ENCODE results near the gene FAM181B. TPM values are rescaled to one million over a fixed set of nuclear protein-coding genes. Genes with fewer than 3 reads are reported as not detected.

FAM181B gene
- total and polyA plus RNA-seq, 2 donors (not counting 3 experiments of a cell fraction or from before 2014, with no cell fraction given): not detected

- no peak for FAIRE-seq
- CTCF ChIA-PET: interaction anchor here (2.2 kb wide), 1 partner anchor 13 kb away, joined by 8 read pairs; no protein-coding TSS in a partner anchor
- POLR2A ChIA-PET: no interaction called here
- Histone ChIP-seq H3K79me2 (ENCODE audit: control insufficient read depth, insufficient read depth, low read length) (no peaks in the 10 kb centered on the region), H3K4me3 (replicated peaks in 1 of 3; ENCODE audit: insufficient read depth in 1 of 3, low read depth in 1 of 3, low read length in 3 of 3) (no peak overlapping the region), H2AFZ (ENCODE audit: low read depth, low read length) (no peak overlapping the region), H3K9me1 (replicated peaks; ENCODE audit: control insufficient read depth, extremely low read depth, insufficient read depth, low read length) (no peaks in the 10 kb centered on the region), H3K9me3 (replicated peaks; ENCODE audit: control insufficient read depth, insufficient read depth, low read length) (no peaks in the 10 kb centered on the region), H3K36me3 (ENCODE audit: control insufficient read depth in 2 of 2, extremely low read depth in 1 of 2, insufficient read depth in 2 of 2, low read length in 2 of 2) (no peaks in the 10 kb centered on the region), H3K27ac (ENCODE audit: insufficient read depth, low read depth, low read length) (no peak overlapping the region), H3K4me1 (ENCODE audit: control insufficient read depth, extremely low read depth, insufficient read depth, low read length) (no peaks in the 10 kb centered on the region), H3K27me3 (ENCODE audit: control insufficient read depth in 2 of 2, insufficient read depth in 2 of 2, low read length in 2 of 2) (peaks cover 47 to 60% of the 10 kb centered on the region in 2 experiments), H3K9ac (replicated peaks; ENCODE audit: extremely low read depth, insufficient read depth, low read length) (no peak overlapping the region), H3K4me2 (ENCODE audit: insufficient read depth, low read length) (no peak overlapping the region), H4K20me1 (replicated peaks; ENCODE audit: control insufficient read depth, extremely low read depth, insufficient read depth, low read length) (no peaks in the 10 kb centered on the region)
- DNase-seq (ENCODE audit: low read depth, low spot score): no peak
- TF ChIP-seq, protein P1, sequence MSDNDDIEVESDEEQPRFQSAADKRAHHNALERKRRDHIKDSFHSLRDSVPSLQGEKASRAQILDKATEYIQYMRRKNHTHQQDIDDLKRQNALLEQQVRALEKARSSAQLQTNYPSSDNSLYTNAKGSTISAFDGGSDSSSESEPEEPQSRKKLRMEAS (IDR thresholded peaks at IDR 0.05; ENCODE audit: insufficient read depth, insufficient read length): no peak
- intact Hi-C loops (cut with micrococcal nuclease) (no loop called here), dilution Hi-C loops (cut with MboI; ENCODE audit: extremely low pct_ligation_motif_present, low sequenced_read_pairs) (no loop called here)
- BruUV-seq (replicated peaks): no TSS peak
These were observed 2.9 kb downstream of the FAM181B start for GRCh38 chr11:82730754-82731153.

DNA sequence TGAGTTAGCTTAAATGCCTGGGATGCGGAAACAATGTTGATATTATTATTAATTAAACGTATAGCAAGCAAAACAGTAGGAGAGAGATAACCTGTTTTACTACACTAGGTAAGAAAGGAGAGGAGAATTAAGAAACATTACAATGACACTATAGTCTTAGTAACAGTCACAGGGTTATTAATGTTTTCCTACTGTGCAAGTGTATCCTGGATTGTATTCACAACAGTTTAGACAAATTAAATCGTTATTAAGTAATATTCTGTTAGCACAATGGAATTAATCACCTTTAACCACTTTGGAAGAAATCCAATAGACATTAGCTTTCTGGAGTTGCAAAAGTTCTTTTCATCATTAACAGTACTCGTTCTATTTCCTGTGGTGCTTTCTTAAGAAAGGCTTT is 3.4 kb downstream of the FAM181B start:
- no peaks in the 10 kb centered on the region for H3K79me2 ChIP-seq (ENCODE audit: control insufficient read depth, insufficient read depth, low read length)
- no TSS peak for BruUV-seq (replicated peaks)
- DNase-seq (ENCODE audit: low read depth, low spot score) (no peak), FAIRE-seq (no peak)
- H3K4me2 ChIP-seq (ENCODE audit: insufficient read depth, low read length): no peak overlapping the region
- H3K9ac ChIP-seq (replicated peaks; ENCODE audit: extremely low read depth, insufficient read depth, low read length): no peak overlapping the region
- CTCF ChIA-PET: interaction anchor here (2.2 kb wide), 1 partner anchor 12 kb away, joined by 8 read pairs; no protein-coding TSS in a partner anchor
- H4K20me1 ChIP-seq (replicated peaks; ENCODE audit: control insufficient read depth, extremely low read depth, insufficient read depth, low read length): no peaks in the 10 kb centered on the region
- H3K27me3 ChIP-seq (ENCODE audit: control insufficient read depth in 2 of 2, insufficient read depth in 2 of 2, low read length in 2 of 2): peaks cover 46 to 59% of the 10 kb centered on the region in 2 experiments
- intact Hi-C loops (cut with micrococcal nuclease): no loop called here
- H3K36me3 ChIP-seq (ENCODE audit: control insufficient read depth in 2 of 2, extremely low read depth in 1 of 2, insufficient read depth in 2 of 2, low read length in 2 of 2): no peaks in the 10 kb centered on the region
- H3K4me1 ChIP-seq (ENCODE audit: control insufficient read depth, extremely low read depth, insufficient read depth, low read length): no peaks in the 10 kb centered on the region
- TF ChIP-seq FOS (IDR thresholded peaks at IDR 0.05; ENCODE audit: borderline replicate concordance, insufficient read depth, low read length): no peak
- TF ChIP-seq EZH2 (IDR thresholded peaks at IDR 0.05; ENCODE audit: borderline replicate concordance, low read depth, low read length, severe bottlenecking): no peak
- TF ChIP-seq POLR2A (IDR thresholded peaks at IDR 0.05; ENCODE audit: low read depth, low read length): no peak
- no peak for TF ChIP-seq JUN (IDR thresholded peaks at IDR 0.05; ENCODE audit: borderline replicate concordance, insufficient read depth, insufficient read length, low read depth)
- no peak for TF ChIP-seq GATA2 (IDR thresholded peaks at IDR 0.05; ENCODE audit: insufficient read depth, insufficient read length, low read depth, low read length)
- no peak for TF ChIP-seq MYC (IDR thresholded peaks at IDR 0.05; ENCODE audit: low read depth, low read length)
- no peak for TF ChIP-seq POLR2AphosphoS5 (IDR thresholded peaks at IDR 0.05; ENCODE audit: insufficient read depth, low read depth, low read length)
- TF ChIP-seq CTCF (IDR thresholded peaks at IDR 0.05; ENCODE audit: extremely low read depth in 1 of 2, insufficient read depth in 1 of 2, low read depth in 1 of 2, low read length in 2 of 2): no peak
- TF ChIP-seq, protein P1 (IDR thresholded peaks at IDR 0.05; ENCODE audit: insufficient read depth, insufficient read length): no peak
- no peak overlapping the region for H3K27ac ChIP-seq (ENCODE audit: insufficient read depth, low read depth, low read length)
- dilution Hi-C loops (cut with MboI; ENCODE audit: extremely low pct_ligation_motif_present, low sequenced_read_pairs): no loop called here
- POLR2A ChIA-PET: no interaction called here
- no peaks in the 10 kb centered on the region for H3K9me1 ChIP-seq (replicated peaks; ENCODE audit: control insufficient read depth, extremely low read depth, insufficient read depth, low read length)
- no peak overlapping the region for H3K4me3 ChIP-seq (replicated peaks in 1 of 3; ENCODE audit: insufficient read depth in 1 of 3, low read depth in 1 of 3, low read length in 3 of 3)
- H2AFZ ChIP-seq (ENCODE audit: low read depth, low read length): no peak overlapping the region
- H3K9me3 ChIP-seq (replicated peaks; ENCODE audit: control insufficient read depth, insufficient read depth, low read length): no peaks in the 10 kb centered on the region
